HepG2 (cell line): ENCODE measurements around the gene PLSCR5. TPM values are rescaled to one million over a fixed set of nuclear protein-coding genes. Genes with fewer than 3 reads are reported as not detected.

Experiments
- ATAC-seq: fragments of 200-7000 bp; cut with Tn5 transposase; 3 replicates; pipeline ENCODE4 v1.9.1; 2020; ENCODE audit warnings: mild to moderate bottlenecking, moderate library complexity
- BruUV-seq: library from RNA; stranded (reverse); fragments of 400-500 nt; replicated peaks from 2 replicates; lab custom pipeline; 2021; lab: Mats Ljungman, UMichigan
- CTCF ChIA-PET: fragments of 300-600 bp; formaldehyde crosslinking; extraction: SDS; loops from one replicate; lab custom pipeline; 2021; ENCODE audit warnings: low total read pairs, inconsistent platforms, low intra/inter-chr PET ratio; lab: Yijun Ruan, JAX
- POLR2A ChIA-PET: fragments of 350-600 bp; sonication (Branson Sonifier 250); formaldehyde crosslinking; loops from one replicate; lab custom pipeline; 2020; ENCODE audit warnings: antibody characterized with exemption, inconsistent platforms; lab: Yijun Ruan, JAX
- DNase-seq: peaks from one replicate; pipeline ENCODE4 v3.0.0-alpha.2; 2015; ENCODE audit warnings: low spot score
- FAIRE-seq: peaks from 3 replicates; lab custom pipeline; 2011; peaks lifted over from hg19 to GRCh38; lab: Jason Lieb, UNC
- H2AFZ ChIP-seq: one replicate; pipeline ENCODE4 v1.6.1; 2011; ENCODE audit warnings: low read length, inconsistent platforms
- H3K27ac ChIP-seq: fragments of 300-600 bp; 3 replicates; pipeline ENCODE4 v1.8.0; 2011; ENCODE audit warnings: mixed run types, mild to moderate bottlenecking, mixed read lengths, low read length, inconsistent platforms; ENCODE audit not compliant: insufficient read depth; ENCODE audit errors: extremely low read length
- H3K27me3 ChIP-seq, 2 experiments: fragments of 200-600 bp in 1 of 2; 2 replicates in 1 of 2; 3 replicates in 1 of 2; pipeline versions ENCODE4 v1.6.0 to v1.8.0; 2011; ENCODE audit warnings: low read length in 2 of 2, mild to moderate bottlenecking in 2 of 2, moderate library complexity in 2 of 2, inconsistent platforms in 1 of 2; ENCODE audit not compliant: insufficient read depth in 2 of 2, control insufficient read depth in 1 of 2
- H3K36me3 ChIP-seq, 2 experiments: fragments of 200-600 bp in 1 of 2; replicated peaks in 1 of 2; 2 replicates in 1 of 2; 3 replicates in 1 of 2; pipeline versions ENCODE4 v1.5.1 to v1.8.0; 2011; ENCODE audit warnings: low read length in 2 of 2, inconsistent platforms in 1 of 2; ENCODE audit not compliant: insufficient read depth in 2 of 2, control insufficient read depth in 1 of 2
- H3K4me1 ChIP-seq: 2 replicates; pipeline ENCODE4 v1.5.1; 2012; ENCODE audit warnings: low read length, inconsistent platforms; ENCODE audit not compliant: insufficient read depth
- H3K4me2 ChIP-seq: 2 replicates; pipeline ENCODE4 v1.6.0; 2011; ENCODE audit warnings: low read depth, low read length, inconsistent platforms
- H3K4me3 ChIP-seq, 3 experiments: fragments of 200-600 bp in 1 of 3; sonication (generic), shearing (Covaris generic) in 1 of 3; replicated peaks in 1 of 3; 2 replicates each; pipeline ENCODE4 v1.5.1; 2011 to 2016; ENCODE audit warnings: low read length in 3 of 3, inconsistent platforms in 2 of 3, low read depth in 2 of 3, mild to moderate bottlenecking in 2 of 3, control low read depth in 1 of 3, mixed read lengths in 1 of 3; ENCODE audit not compliant: insufficient read depth in 1 of 3
- H3K79me2 ChIP-seq: one replicate; pipeline ENCODE4 v1.6.1; 2011; ENCODE audit warnings: low read length, inconsistent platforms; ENCODE audit not compliant: insufficient read depth
- H3K9ac ChIP-seq: 2 replicates; pipeline ENCODE4 v1.6.0; 2011; ENCODE audit warnings: mild to moderate bottlenecking, low read depth, low read length, inconsistent platforms; ENCODE audit not compliant: insufficient read depth
- H3K9me3 ChIP-seq: 2 replicates; pipeline ENCODE4 v1.5.1; 2012; ENCODE audit warnings: mild to moderate bottlenecking, low read length
- H4K20me1 ChIP-seq: 2 replicates; pipeline ENCODE4 v1.6.0; 2011; ENCODE audit warnings: inconsistent platforms, mild to moderate bottlenecking, low read length, moderate library complexity; ENCODE audit not compliant: insufficient read depth
- FOXC1 ChIP-seq: sonication (generic); formaldehyde crosslinking; IDR thresholded peaks from 2 replicates; pipeline ENCODE4 v1.8.0; 2022; ENCODE audit warnings: mild to moderate bottlenecking, missing genetic modification reagents, borderline replicate concordance
- MAFF ChIP-seq: IDR thresholded peaks from 2 replicates; pipeline ENCODE4 v1.6.1; 2011; ENCODE audit warnings: low read depth, low read length, improper control_type of control experiment
- MAFK ChIP-seq, 2 experiments: IDR thresholded peaks in 1 of 2; conservative IDR thresholded peaks in 1 of 2; 2 replicates each; pipeline ENCODE4 v1.6.1; 2011; ENCODE audit warnings: improper control_type of control experiment in 2 of 2, low read length in 2 of 2
- RFXAP ChIP-seq: sonication (generic); formaldehyde crosslinking; IDR thresholded peaks from 2 replicates; pipeline ENCODE4 v1.4.0; 2020; ENCODE audit warnings: missing genetic modification reagents, borderline replicate concordance
- SCMH1 ChIP-seq: sonication (generic); formaldehyde crosslinking; IDR thresholded peaks from 2 replicates; pipeline ENCODE4 v1.9.0; 2021; ENCODE audit warnings: missing genetic modification reagents, mild to moderate bottlenecking, borderline replicate concordance
- STAG1 ChIP-seq: sonication (generic); formaldehyde crosslinking; IDR thresholded peaks from 2 replicates; pipeline ENCODE4 v1.4.0; 2020; ENCODE audit warnings: missing genetic modification reagents
- TAF15 ChIP-seq: fragments of 200-400 bp; formaldehyde crosslinking; IDR thresholded peaks from one replicate; pipeline ENCODE4 v1.6.1; 2018; ENCODE audit warnings: mild to moderate bottlenecking, low read depth, low read length; ENCODE audit not compliant: poor library complexity, severe bottlenecking
- ZNF674 ChIP-seq: sonication (generic); formaldehyde crosslinking; IDR thresholded peaks from 2 replicates; pipeline ENCODE4 v1.5.0; 2020; ENCODE audit warnings: low read depth, mild to moderate bottlenecking, missing genetic modification reagents
- ZNF678 ChIP-seq: sonication (generic); formaldehyde crosslinking; IDR thresholded peaks from 2 replicates; pipeline ENCODE4 v1.4.0; 2020; ENCODE audit warnings: mild to moderate bottlenecking, missing genetic modification reagents
- WGBS: methylation state at CpG from one replicate; pipeline ENCODE4 v1.1.6; 2017; ENCODE audit warnings: low lambda C conversion rate; 5-methylcytosine and 5-hydroxymethylcytosine counted together
- in situ Hi-C: cut with HindIII; loops from 2 replicates; pipeline ENCODE4 v1.10.0; 2017; ENCODE audit warnings: low pct_unique_long_range_greater_than_20kb; ENCODE audit not compliant: extremely low pct_ligation_motif_present
- intact Hi-C: fragments of 100-400 bp; cut with micrococcal nuclease; formaldehyde crosslinking; loops from one replicate; pipeline ENCODE4 v1.10.0; 2022; ENCODE audit not compliant: unreplicated experiment
- polyA plus RNA-seq, 8 experiments: library from polyadenylated mRNA; depleted of rRNA in 3 of 8; stranded (reverse) in 7 of 8; unstranded in 1 of 8; fragments of >200 nt; fragmentation: Illumina TruSeq in 4 of 8; extraction: Trizol in 4 of 8; gene quantifications; 2 replicates each; pipeline versions ENCODE4 v1.2.1 to v1.2.3, GENCODE V29; 2011 to 2016; ENCODE audit warnings: low read depth in 4 of 8, missing spikeins in 1 of 8, mixed read lengths in 1 of 8; ENCODE audit not compliant: insufficient read depth in 1 of 8
- total RNA-seq, 5 experiments: library from RNA; depleted of rRNA; stranded (reverse); fragments of >200 nt; fragmentation: Illumina TruSeq; extraction: Trizol; gene quantifications; 2 replicates each; pipeline ENCODE4 v1.2.3, GENCODE V29; 2016; ENCODE audit warnings: low read depth in 1 of 5

Gene PLSCR5
- total and polyA plus RNA-seq, 2 of the 13 experiments (the other 11 are each of a cell fraction or from before 2014, with no cell fraction given), result 0.50 TPM; not detected in 1

DNA sequence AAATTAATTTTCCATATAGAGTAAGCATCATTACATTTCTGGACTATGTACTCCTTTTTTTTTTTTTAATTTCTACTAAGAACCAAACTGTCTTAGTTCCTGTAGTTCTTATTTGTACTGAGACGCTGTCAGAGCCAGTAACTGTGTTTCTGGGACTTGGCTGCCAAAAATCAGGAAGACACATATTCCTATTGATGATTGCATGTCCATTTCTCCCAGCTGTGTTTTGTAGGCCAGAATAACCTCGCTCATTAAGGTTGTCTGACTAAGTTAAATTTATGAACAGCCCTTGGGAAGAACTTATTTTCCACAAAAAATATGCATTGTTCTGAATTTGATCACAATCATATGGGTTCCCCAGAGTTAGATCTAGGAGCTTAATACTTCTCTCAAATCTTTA is 29.5 kb downstream of the PLSCR5 start:
- Histone ChIP-seq H3K9ac (no peak overlapping the region), H4K20me1 (no peaks in the 10 kb centered on the region), H3K27ac (no peak overlapping the region), H3K9me3 (no peaks in the 10 kb centered on the region), H3K79me2 (no peaks in the 10 kb centered on the region), H3K27me3 (0 out of 5 replicates have a peak, but pooled peaks cover 0 to 3% of the 10 kb centered on the region in 2 experiments), H3K4me3 (no peak overlapping the region), H3K4me1 (peaks cover 14% of the 10 kb centered on the region), H3K4me2 (no peak overlapping the region), H2AFZ (no peak overlapping the region), H3K36me3 (no peaks in the 10 kb centered on the region)
- CTCF ChIA-PET, result no interaction called here
- POLR2A ChIA-PET, result interaction anchor here (1.5 kb wide), 1 partner anchor 31 kb away, joined by 3 read pairs; the partner anchor contains the start of gene PLSCR1
- WGBS, result 8% methylated on average over 2 of the region's 2 CpGs
- no peak for FAIRE-seq
- in situ Hi-C loops, result loop anchor here (5.0 to 10.0 kb wide), 3 partner anchors 241 to 511 kb away; no protein-coding TSS in a partner anchor
- intact Hi-C loops, result loop anchor here (2.0 to 5.0 kb wide), 3 partner anchors 73 to 508 kb away; no protein-coding TSS in a partner anchor
- TF ChIP-seq ZNF674 (CRISPR knock-in tag), result no peak
- no peak for TF ChIP-seq ZNF678 (CRISPR knock-in tag)
- TF ChIP-seq STAG1 (CRISPR knock-in tag), result no peak
- TF ChIP-seq FOXC1 (CRISPR knock-in tag), result no peak
- TF ChIP-seq RFXAP, result no peak
- no peak for TF ChIP-seq TAF15
- no peak for ATAC-seq
- DNase-seq, result no peak
- BruUV-seq, result no TSS peak

DNA sequence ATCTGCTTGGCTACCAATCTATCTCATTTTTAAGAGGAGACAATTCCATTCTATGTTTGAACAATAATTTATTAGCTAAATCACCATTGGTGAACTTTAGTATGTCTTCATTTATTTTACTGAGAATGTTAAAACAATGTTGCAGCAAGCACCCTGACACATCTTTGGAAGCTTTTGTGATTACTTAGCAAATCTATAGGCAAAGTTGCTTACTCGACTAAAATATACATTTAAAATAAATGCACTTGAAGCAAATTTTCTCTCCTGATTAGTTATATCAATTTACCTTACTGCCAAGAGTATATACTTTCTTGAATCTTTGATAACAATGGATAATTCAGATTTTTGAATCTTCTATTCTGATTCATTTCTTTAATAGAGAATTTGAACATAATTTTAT is 31.0 kb downstream of the PLSCR5 start:
- FAIRE-seq, result no peak
- Histone ChIP-seq H2AFZ (no peak overlapping the region), H3K4me3 (no peak overlapping the region), H3K4me1 (no peaks in the 10 kb centered on the region), H3K27me3 (0 out of 5 replicates have a peak, but pooled peaks cover 0 to 3% of the 10 kb centered on the region in 2 experiments), H3K27ac (no peak overlapping the region), H3K36me3 (no peaks in the 10 kb centered on the region), H3K79me2 (no peaks in the 10 kb centered on the region), H3K4me2 (no peak overlapping the region), H3K9ac (no peak overlapping the region), H3K9me3 (no peaks in the 10 kb centered on the region), H4K20me1 (no peaks in the 10 kb centered on the region)
- TF ChIP-seq MAFK (conservative IDR thresholded peaks at IDR 0.05 in 1 of 2, IDR thresholded peaks at IDR 0.05 in 1 of 2; ENCODE audit: low read length in 2 of 2) (peak; percentile 73 to 82), SCMH1 (CRISPR knock-in tag) (no peak), MAFF (peak; percentile 85)
- BruUV-seq, result no TSS peak
- intact Hi-C loops, result no loop called here
- ChIA-PET POLR2A (interaction anchor here (1.5 kb wide), 1 partner anchor 29 kb away, joined by 3 read pairs; the partner anchor contains the start of gene PLSCR1), CTCF (no interaction called here)
- DNase-seq, result no peak
- no peak for ATAC-seq
- 0% methylated on average over 1 of the region's 1 CpG for WGBS
- in situ Hi-C loops, result loop anchor here (10.0 kb wide), 2 partner anchors 239 to 509 kb away; no protein-coding TSS in a partner anchor
